NCI-H345 treated with DMSO at 0.1 percent for 48 hours (cell line): ENCODE data around the gene HOXA5.

ENCODE experiments used
- DNase-seq: peaks from one replicate; lab custom pipeline; 2025; ENCODE audit not compliant: unreplicated experiment; lab: John Stamatoyannopoulos, UW

The HOXA5 gene

GRCh38 chr7:27109466-27110185 lies 33.9 kb downstream of the HOXA5 start:
- no peak for DNase-seq

GRCh38 chr7:27108390-27109127 lies 34.9 kb downstream of the HOXA5 start:
- no peak for DNase-seq

GRCh38 chr7:27107391-27108381 lies 35.8 kb downstream of the HOXA5 start:
- no peak for DNase-seq

GRCh38 chr7:27106901-27107240 lies 36.6 kb downstream of the HOXA5 start:
- no peak for DNase-seq

- no peak for DNase-seq
Observed at GRCh38 chr7:27106181-27106900, 37.1 kb downstream of the HOXA5 start.

GRCh38 chr7:27105301-27106031 lies 38.0 kb downstream of the HOXA5 start:
- no peak for DNase-seq

GRCh38 chr7:27104341-27105058 lies 39.0 kb downstream of the HOXA5 start:
- DNase-seq: no peak

GRCh38 chr7:27103489-27104226 lies 39.8 kb downstream of the HOXA5 start:
- DNase-seq: no peak

GRCh38 chr7:27102581-27103442 lies 40.7 kb downstream of the HOXA5 start, which contains the start of gene HOXA2:
HOXA2 (minus strand) TSS chr7:27102683; CDS start chr7:27102500, 183 bp downstream.
- DNase-seq: no peak

- DNase-seq: no peak
Observed at GRCh38 chr7:27101957-27102580, 41.4 kb downstream of the HOXA5 start.

GRCh38 chr7:27101171-27101956 lies 42.1 kb downstream of the HOXA5 start:
- no peak for DNase-seq

GRCh38 chr7:27100694-27101170 lies 42.7 kb downstream of the HOXA5 start:
- no peak for DNase-seq

GRCh38 chr7:27099453-27100370 lies 43.8 kb downstream of the HOXA5 start:
- DNase-seq: no peak

GRCh38 chr7:27098578-27099451 lies 44.7 kb downstream of the HOXA5 start:
- DNase-seq: no peak
